ENCODE results near the gene C1QC.

DNA sequence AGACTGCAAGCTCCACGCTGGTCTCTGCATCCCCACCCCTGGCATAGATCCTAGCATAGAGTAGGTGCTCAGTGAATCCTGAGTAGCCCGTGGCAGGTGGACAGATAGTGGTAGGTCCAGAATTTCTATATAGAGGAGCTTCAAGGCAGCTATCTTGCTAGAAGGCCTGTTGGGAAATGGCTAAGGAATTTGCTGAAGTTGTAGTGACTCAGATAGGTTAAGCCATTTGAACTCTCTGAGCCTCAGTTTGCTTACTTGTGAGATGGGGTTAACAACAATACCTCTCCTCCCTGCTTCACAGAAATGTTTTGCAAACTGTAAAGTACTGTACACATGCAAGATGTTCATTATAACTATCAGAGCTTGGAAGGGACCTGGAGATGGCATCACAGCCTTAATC, 43.8 kb downstream of the C1QC start:
- TF ChIP-seq POLR2AphosphoS5 (IDR thresholded peaks at IDR 0.05; ENCODE audit: low read depth, low read length) (no peak), TAF1 (IDR thresholded peaks at IDR 0.05; ENCODE audit: borderline replicate concordance, low read depth, low read length) (no peak), POLR2A (IDR thresholded peaks at IDR 0.05; ENCODE audit: low read depth, low read length) (no peak)
